Midbrain (tissue), 1 donor: ENCODE measurements around the gene MBLAC1.
"Not testable (repeated sequence)": the region's sequence is repeated elsewhere in the genome, so short reads cannot be mapped to it uniquely, and the experiment has no call there.

Experiments
- DNase-seq: peaks from one replicate; lab custom pipeline; 2025; lab: John Stamatoyannopoulos, UW

MBLAC1 gene

GRCh38 chr7:100122568-100122967 lies 4.2 kb upstream of the MBLAC1 start:
- DNase-seq: no peak

GRCh38 chr7:100124301-100125230 lies 2.2 kb upstream of the MBLAC1 start:
- DNase-seq: no peak

GRCh38 chr7:100126239-100126930 lies 382 bp upstream of the MBLAC1 start:
- DNase-seq: peak; percentile 70

- no peak for DNase-seq
Observed at GRCh38 chr7:100127866-100128636, 1.3 kb downstream of the MBLAC1 start.

- no peak for DNase-seq
Observed at GRCh38 chr7:100128637-100128963, 1.8 kb downstream of the MBLAC1 start.

GRCh38 chr7:100130220-100130607 lies 3.4 kb downstream of the MBLAC1 start:
- DNase-seq: not testable (repeated sequence)

GRCh38 chr7:100130608-100131453 lies 4.1 kb downstream of the MBLAC1 start:
- peak; percentile 71 for DNase-seq

- no peak for DNase-seq
Observed at GRCh38 chr7:100132126-100132525, 5.4 kb downstream of the MBLAC1 start.

GRCh38 chr7:100132697-100133151 lies 6.0 kb downstream of the MBLAC1 start:
- DNase-seq: peak; percentile 37

- DNase-seq: no peak
Observed at GRCh38 chr7:100137851-100138760, 11.3 kb downstream of the MBLAC1 start.

- no peak for DNase-seq
Observed at GRCh38 chr7:100141555-100141949, 14.8 kb downstream of the MBLAC1 start.

- DNase-seq: no peak
Observed at GRCh38 chr7:100142461-100142860, 15.7 kb downstream of the MBLAC1 start.

GRCh38 chr7:100146350-100146749 lies 19.6 kb downstream of the MBLAC1 start:
- DNase-seq: not testable (repeated sequence)

GRCh38 chr7:100147278-100147677 lies 20.5 kb downstream of the MBLAC1 start:
- no peak for DNase-seq

GRCh38 chr7:100148225-100148558 lies 21.4 kb downstream of the MBLAC1 start:
- no peak for DNase-seq

GRCh38 chr7:100148559-100149328 lies 22.0 kb downstream of the MBLAC1 start, which contains the start of gene LAMTOR4:
Gene LAMTOR4, plus strand, starts transcription at chr7:100148918. Its CDS starts 55 bp downstream, at chr7:100148973.
- DNase-seq: peak; percentile 99

GRCh38 chr7:100152404-100152803 lies 25.6 kb downstream of the MBLAC1 start:
- DNase-seq: no peak

GRCh38 chr7:100152937-100153666 lies 26.3 kb downstream of the MBLAC1 start:
- no peak for DNase-seq
